NCI-H2196 (cell line): Measurements from ENCODE around the gene COBL.

Source experiments
- DNase-seq: peaks from one replicate; lab custom pipeline; 2025; ENCODE audit not compliant: unreplicated experiment; lab: John Stamatoyannopoulos, UW

COBL gene

DNA sequence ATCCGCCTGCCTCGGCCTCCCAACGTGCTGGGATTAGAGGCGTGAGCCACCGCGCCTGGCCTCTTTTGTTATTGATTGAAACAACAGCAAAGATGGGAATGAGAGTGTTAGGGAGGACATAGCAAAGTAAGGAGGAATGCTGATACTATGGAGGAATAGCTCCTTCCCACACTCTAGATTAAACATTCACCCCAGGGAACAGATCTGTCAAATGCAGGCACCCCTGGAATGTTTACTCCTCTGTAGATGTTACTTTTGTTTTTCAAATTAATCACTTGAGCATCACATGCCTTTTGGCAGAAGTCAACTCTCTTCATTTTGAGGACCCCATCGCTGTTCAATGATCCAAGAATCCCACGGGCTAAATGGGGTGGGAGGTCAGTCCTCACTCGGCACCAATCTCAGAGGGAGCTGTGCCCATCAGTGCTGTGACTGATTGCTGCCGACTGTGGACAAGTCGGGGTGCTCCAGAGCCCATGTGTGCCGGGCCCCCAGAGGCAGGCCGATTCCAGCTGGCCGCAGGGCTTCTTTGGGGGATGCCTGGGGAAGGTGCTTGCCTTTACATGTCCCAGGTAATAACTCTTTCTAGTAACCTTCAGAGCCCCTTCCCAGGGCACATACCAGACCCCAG lies 10.2 kb upstream of the COBL start:
- DNase-seq, result no peak

- DNase-seq, result no peak
Measured at GRCh38 chr7:51325908-51326307, 9.3 kb upstream of the COBL start.

- DNase-seq, result no peak
Measured at GRCh38 chr7:51325261-51325676, 8.7 kb upstream of the COBL start.

GRCh38 chr7:51324206-51324898 lies 7.7 kb upstream of the COBL start:
- DNase-seq, result no peak

- peak; percentile 23 for DNase-seq
Measured at GRCh38 chr7:51321961-51322515, 5.4 kb upstream of the COBL start.

- no peak for DNase-seq
Measured at GRCh38 chr7:51318886-51319579, 2.4 kb upstream of the COBL start.

- DNase-seq, result no peak
Measured at GRCh38 chr7:51318001-51318400, 1.4 kb upstream of the COBL start.

GRCh38 chr7:51317582-51317910 lies 937 bp upstream of the COBL start:
- DNase-seq, result no peak

DNA sequence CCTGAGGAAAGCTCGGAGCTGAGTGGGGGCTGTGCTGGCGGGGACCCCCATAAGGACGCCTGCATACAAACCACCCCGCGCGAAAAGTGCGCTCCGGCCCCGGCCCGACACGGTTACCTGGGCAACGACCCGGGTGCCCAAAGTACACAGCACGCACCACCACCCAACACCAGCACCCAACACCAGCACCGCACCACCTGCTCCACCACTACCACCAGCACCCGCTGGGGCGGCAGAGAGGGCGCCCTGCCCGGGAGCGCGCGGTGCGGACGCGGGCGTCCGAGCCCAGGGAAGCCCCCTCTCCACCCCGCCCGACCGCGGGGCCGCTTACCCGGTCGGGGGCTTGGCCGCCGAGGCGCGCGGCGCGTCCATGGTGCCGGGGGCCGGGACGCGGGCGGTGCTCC lies 345 bp downstream of the COBL start:
- DNase-seq, result peak; percentile 56

DNA sequence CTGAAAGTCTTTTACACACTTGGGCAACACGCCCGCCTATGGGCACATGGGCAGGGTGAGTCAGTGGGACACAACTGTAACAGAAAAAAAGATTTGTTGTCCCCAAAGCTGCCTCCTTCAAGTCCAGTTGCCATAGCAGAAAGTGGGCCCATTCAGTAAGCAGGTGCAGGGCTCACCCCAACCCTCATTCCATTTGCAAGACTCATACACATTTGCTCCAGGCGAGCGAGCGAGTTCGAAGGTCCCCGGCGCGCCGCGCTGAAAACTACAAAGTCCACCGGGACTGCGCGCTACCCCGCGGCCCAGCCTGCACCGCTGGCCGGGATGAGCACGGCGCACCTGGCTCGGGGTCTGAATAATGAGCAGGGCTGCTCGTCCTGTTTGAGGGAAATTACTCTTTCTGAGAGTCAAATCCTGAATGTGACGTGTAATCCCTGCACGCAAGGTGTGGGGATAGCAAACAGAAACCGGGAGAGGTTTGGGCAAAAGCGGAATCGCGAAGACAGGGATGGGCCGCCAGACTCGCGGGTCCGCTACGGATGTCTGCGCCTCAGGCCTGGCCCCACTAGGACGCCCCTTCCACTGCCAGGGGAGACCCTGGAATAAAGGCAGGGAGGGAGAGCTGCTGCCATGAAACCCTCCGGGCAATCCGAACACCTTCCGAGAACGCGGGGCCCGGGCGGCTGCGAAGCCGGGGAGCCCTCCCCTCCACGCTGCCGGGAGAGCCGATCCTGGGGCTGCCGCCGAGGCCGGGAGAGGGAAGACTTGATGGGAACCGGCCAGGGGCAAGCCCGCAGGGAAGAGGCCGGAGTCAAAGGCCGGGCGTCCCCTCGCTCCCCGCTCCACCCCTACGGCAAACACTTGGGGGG lies 982 bp downstream of the COBL start:
- no peak for DNase-seq

DNA sequence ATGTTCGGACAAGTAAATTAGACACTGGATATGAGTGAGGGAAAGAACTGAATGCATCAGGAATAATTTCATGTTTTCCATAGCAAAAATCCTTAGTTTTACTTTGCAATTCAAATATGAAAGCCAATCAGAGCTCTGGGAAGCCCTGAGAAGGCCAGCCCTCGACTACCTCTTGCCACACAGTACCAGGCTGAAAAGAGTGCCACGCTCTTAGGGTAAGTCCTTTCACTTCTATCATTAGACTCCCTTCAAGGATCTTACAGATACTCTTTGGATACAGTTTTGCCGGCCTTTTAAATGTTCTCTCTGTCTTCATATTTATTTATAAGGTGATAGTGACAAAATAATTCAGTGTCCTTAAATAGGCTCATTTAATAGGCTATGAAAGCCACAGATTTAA lies 1.9 kb downstream of the COBL start:
- DNase-seq, result no peak

DNA sequence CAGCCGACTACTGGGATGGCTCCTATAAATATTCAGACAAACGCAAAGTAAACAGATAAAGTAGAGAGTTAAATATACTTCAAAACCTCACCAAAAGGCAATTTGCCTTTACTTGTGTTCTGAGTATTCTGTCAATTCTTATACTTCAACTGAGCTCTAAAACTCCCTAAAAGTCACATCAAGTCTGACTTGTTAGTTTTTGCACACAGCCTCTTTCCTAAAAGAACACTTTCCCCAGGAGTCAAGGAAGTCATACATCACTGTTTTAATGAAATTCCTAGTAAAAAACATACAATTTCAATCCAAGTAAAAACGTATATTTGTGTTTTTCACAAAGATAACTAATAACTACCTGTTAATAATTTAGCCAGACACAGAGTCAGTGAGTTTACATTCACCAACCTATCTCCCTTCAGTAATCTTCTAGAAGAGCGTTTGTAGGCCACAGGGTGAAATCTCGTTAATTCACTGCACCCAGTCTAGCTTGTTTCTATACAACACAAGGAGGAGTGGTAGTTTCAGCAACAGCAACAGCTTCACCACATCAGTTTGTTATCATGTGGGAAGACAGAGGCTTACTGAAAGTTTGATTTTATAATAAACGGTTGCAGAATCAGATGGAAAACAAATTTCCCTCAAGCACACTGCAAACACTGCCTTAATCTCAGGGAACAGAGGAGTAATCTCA lies 2.7 kb downstream of the COBL start:
- no peak for DNase-seq

GRCh38 chr7:51312951-51313737 lies 3.5 kb downstream of the COBL start:
- DNase-seq, result no peak

- DNase-seq, result no peak
Measured at GRCh38 chr7:51311166-51311565, 5.4 kb downstream of the COBL start.

GRCh38 chr7:51310131-51310583 lies 6.5 kb downstream of the COBL start:
- DNase-seq, result no peak

- no peak for DNase-seq
Measured at GRCh38 chr7:51309361-51310130, 7.1 kb downstream of the COBL start.

GRCh38 chr7:51308696-51309095 lies 7.9 kb downstream of the COBL start:
- no peak for DNase-seq

- DNase-seq, result no peak
Measured at GRCh38 chr7:51308265-51308664, 8.3 kb downstream of the COBL start.

- no peak for DNase-seq
Measured at GRCh38 chr7:51307651-51308210, 8.9 kb downstream of the COBL start.
